SK-N-DZ (cell line): ENCODE data around the gene RFPL4AL1. TPM values are rescaled to one million over a fixed set of nuclear protein-coding genes. Genes with fewer than 3 reads are reported as not detected.
"Not testable (repeated sequence)": the region's sequence is repeated elsewhere in the genome, so short reads cannot be mapped to it uniquely, and the experiment has no call there.

ENCODE experiments used
- DNase-seq: peaks from one replicate; pipeline ENCODE4 v3.0.0-alpha.2; 2015; ENCODE audit warnings: low spot score
- polyA plus RNA-seq, 2 experiments: library from polyadenylated mRNA; depleted of rRNA; stranded (reverse); fragments of >200 nt; gene quantifications; 2 replicates each; pipeline ENCODE4 v1.2.3, GENCODE V29; 2014

RFPL4AL1 gene
- polyA plus RNA-seq (2014; cell fraction: cytosol; rRNA removed), result not detected in 2 replicates
- polyA plus RNA-seq (2014; cell fraction: nucleus; rRNA removed), result not detected in 2 replicates

DNA sequence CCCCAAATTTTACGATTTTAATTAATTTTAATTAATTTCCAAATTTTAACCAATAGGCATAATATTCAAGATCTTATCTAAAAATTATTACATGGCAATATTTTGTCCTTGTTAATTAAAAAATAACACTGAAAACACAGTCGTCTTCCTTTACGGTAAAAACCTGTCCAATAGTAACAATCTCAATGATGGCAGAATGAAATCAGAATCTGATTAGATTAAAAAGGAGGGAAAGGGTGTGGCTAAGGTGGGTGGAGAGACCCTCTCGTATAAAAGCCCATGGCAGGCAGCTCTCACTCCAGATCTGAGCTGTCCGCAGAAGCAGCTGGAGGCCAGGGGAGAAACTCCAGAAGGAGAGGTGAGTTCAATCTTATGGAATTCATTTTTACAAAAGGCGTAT is at the start of gene RFPL4AL1:
Gene RFPL4AL1, plus strand, starts transcription at position 301 of the 400 bp plus-strand sequence. CDS start 2,687 bp downstream, outside the sequence.
- not testable (repeated sequence) for DNase-seq

- DNase-seq, result no peak
These were observed 48.6 kb upstream of the RFPL4AL1 start for GRCh38 chr19:55720214-55720746.

DNA sequence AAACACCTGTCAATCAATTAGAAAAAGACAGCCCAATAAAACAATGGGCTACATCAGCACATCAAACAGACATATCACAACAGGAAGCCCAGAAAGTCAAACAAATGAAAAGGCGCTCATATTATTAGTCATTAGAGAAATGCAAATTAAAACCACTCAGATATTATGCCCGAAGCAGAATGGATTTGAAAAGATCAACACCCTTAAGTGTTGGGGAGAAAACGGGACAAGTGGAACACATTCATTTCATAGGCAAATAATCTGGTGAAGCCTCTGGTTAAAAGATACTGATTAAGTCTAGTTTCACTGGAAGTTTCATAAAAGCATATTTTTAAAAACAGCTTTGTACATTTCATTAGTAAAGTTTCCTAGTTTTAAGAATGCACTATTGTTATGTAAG is 48.1 kb upstream of the RFPL4AL1 start:
- no peak for DNase-seq

- no peak for DNase-seq
These were observed 45.4 kb upstream of the RFPL4AL1 start for GRCh38 chr19:55723491-55723890.

DNA sequence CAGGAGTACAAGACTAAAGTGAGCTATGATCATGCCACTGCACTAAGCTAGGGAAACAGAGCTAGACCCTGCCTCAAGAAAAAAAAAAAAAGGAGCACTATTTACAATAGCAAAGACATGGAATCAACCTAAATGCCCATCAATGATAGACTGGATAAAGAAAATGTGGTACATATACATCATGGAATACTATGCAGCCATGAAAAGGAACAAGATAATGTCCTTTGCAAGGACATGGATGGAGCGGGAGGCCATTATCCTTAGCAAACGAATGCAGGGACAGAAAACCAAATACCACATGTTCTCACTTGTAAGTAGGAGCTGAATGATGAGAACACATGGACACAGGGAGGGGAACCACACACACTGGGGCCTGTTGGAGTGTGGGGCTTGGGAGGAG is 38.5 kb upstream of the RFPL4AL1 start:
- DNase-seq, result not testable (repeated sequence)

GRCh38 chr19:55738302-55738701 is 30.6 kb upstream of the RFPL4AL1 start, which contains the start of gene NLRP9:
TSS of gene NLRP9 (minus strand) at chr19:55738402. CDS start at chr19:55738374, 28 bp downstream.
- DNase-seq, result no peak

DNA sequence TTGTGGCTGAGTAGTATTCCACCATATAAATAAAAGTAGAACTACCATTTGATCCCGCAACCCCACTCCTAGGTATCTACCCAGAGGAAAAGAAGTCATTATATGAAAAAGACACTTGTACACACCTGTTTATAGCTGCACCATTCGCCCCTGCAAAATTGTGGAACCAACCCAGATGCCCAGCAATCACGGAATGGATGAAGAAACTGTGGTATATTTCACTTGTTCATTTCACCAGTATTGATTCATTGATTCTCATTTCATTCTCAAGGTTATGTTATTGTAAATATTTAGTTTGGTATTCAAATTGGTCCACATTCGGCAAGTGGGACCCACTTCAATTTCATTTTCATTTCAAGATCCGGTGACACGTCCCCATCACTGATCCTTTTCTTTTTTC is 18.2 kb upstream of the RFPL4AL1 start:
- no peak for DNase-seq

- no peak for DNase-seq
These were observed 15.5 kb upstream of the RFPL4AL1 start for GRCh38 chr19:55753401-55753800.

DNA sequence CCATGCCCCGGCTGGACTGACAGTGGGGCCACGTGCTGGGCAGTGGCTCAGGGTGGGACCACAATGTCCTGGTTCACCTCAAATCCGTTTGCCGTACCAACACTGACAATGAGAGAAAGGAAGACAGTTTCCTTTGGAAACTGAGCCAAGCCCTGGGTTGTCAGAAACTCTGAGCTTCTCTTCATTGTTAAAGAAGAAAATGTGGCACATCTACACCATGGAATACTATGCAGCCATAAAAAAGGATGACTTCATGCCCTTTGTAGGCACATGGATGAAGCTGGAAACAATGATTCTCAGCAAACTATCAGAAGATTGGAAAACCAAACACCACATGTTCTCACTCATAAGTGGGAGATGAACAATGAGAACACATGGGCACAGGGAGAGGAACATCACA is 12.1 kb upstream of the RFPL4AL1 start:
- DNase-seq, result not testable (repeated sequence)

DNA sequence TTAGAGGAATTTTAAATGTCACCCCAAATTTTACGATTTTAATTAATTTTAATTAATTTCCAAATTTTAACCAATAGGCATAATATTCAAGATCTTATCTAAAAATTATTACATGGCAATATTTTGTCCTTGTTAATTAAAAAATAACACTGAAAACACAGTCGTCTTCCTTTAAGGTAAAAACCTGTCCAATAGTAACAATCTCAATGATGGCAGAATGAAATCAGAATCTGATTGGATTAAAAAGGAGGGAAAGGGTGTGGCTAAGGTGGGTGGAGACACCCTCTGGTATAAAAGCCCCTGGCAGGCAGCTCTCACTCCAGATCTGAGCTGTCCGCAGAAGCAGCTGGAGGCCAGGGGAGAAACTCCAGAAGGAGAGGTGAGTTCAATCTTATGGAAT is 10.1 kb upstream of the RFPL4AL1 start, which contains the start of gene RFPL4A:
Gene RFPL4A, plus strand, starts transcription at position 301 of the 400 bp plus-strand sequence. CDS start 2,704 bp downstream, outside the sequence.
- not testable (repeated sequence) for DNase-seq

DNA sequence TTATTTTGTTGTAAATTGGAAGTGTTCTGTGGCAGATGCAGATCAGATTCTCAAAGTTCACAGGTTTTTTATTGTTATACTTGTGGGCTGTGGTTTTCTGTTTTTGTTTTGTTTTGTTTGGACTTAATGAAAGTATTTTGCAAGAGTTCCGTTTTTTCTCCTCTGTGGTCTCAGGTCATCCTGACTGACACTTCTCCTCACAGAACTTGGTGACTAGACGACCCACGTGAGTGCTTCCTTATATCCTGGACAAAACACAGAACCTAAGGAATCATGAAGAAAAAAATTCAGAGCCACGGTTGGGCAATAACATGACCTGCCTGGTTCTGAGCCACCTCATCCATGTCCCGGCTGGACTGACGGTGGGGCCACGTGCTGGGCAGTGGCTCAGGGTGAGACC is 2.5 kb upstream of the RFPL4AL1 start:
- no peak for DNase-seq

DNA sequence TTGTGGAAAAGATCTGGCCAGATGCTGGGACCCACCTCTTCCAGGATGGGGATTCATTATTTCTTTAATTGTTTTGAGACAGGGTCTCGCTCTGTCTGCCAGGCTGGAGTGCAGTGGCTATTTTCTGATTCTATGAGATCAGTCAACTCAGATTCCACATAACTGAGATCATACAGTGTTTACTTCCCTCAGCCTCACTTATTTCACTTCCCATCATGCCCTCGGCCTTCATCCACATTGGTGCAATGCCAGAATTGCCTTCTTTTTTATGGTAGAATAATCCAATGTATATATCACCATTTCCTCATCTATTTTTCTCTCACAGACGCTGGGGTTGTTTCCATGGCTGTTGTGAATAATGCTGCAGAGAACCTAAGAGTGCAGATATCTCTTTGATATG is 714 bp downstream of the RFPL4AL1 start:
- DNase-seq, result not testable (repeated sequence)

DNA sequence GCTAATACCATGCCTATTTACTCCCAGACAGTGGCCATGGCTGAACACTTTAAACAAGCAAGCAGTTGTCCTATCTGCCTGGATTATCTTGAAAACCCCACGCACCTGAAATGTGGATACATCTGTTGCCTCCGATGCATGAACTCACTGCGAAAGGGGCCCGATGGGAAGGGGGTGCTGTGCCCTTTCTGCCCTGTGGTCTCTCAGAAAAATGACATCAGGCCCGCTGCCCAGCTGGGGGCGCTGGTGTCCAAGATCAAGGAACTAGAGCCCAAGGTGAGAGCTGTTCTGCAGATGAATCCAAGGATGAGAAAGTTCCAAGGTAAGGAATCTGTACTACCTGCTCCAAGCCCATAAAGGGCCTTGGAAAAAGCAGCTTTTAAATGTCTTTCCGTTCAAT is 8.6 kb downstream of the RFPL4AL1 start:
- no peak for DNase-seq

- no peak for DNase-seq
These were observed 9.4 kb downstream of the RFPL4AL1 start for GRCh38 chr19:55778331-55778730.

- DNase-seq, result no peak
These were observed 12.2 kb downstream of the RFPL4AL1 start for GRCh38 chr19:55781112-55781511.

DNA sequence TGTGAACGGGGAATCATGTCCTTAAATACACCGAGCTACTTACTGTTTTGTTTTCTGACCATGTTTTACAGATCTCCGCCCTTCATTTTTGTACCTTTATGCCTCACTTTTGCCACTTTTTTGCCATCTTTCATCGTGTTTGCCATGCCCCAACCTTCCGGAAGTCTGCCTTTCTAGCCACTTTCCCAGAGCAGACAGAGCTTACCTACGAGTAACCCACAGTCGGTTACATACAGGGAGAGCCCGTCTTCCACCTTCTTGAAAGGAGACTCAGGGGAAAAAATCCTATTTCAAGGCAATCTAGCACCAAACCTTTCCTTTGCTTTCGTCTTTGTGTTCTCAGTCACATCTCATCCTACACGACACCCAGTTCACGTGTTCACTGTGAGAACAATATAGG is 26.1 kb downstream of the RFPL4AL1 start:
- DNase-seq, result no peak

DNA sequence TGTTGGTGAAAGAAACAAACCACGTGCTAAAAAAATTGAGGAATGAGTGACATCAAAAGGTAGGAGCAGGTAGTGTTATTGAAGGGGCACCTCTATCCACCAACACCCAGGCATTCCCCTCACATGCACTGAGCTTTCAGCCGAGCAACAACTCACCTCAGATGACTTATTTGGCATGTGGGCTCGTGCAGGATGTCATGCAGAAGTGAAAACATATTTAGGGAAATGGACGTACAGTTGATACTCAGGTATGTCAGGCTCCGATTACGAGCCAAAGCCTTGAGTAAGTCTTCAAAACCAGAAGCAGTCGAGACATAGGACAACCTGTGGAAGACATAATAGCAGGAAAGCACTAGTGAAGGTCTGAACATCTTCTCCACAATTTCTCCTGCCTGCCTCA is 32.5 kb downstream of the RFPL4AL1 start:
- DNase-seq, result no peak

GRCh38 chr19:55802281-55802680 is 33.4 kb downstream of the RFPL4AL1 start:
- DNase-seq, result no peak

DNA sequence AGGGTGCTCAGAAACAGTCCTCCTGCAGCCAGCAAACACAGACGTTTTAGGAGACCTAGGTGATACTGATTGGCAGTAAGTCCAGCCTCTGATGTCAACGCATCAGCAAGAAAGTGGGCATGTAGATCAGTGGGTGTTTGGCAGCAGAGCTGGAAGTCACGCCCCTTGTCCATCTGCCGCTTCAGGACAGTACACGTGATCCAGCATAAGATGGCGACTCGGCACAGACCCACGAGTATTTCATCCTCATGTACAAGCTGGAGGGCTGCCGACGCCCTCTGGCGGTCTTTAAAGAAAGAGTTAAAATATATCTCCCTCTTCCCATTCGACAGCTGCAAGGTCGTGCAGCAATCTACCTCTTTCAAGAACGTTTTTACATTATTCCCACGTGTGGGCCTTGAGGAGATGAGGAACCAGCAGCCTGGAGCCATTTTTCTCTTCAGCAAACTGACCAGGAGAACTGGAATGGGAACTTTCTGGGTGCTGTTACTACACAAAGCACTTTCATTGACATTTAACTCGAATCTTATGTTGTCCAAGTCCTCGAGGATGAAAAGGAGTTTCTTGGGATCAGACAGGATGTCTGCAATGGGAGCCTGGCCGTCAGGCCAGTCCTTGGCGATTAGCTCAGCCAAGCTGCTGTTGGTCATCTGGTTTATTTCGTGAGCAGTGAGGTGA is 40.6 kb downstream of the RFPL4AL1 start:
- DNase-seq, result peak; percentile 67

- DNase-seq, result no peak
These were observed 42.4 kb downstream of the RFPL4AL1 start for GRCh38 chr19:55811340-55811739.

- no peak for DNase-seq
These were observed 43.5 kb downstream of the RFPL4AL1 start for GRCh38 chr19:55812449-55812848.

DNA sequence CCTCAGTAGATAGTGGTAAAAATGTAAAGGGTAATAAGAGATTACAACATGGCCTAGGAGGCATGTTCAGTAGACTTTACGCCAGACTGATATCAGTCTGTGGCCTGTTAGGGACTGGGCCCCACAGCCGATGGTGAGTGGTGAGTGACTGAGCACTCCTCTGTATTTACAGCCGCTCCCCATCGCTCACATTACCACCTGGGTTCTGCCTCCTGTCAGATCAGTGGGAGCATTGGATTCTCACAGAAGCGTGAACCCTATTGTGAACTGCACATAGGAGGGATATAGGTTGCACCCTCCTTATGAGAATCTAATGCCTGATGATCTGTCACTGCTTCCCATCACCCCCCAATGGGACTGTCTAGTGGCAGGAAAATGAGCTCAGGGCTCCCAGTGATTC is 45.0 kb downstream of the RFPL4AL1 start:
- no peak for DNase-seq

DNA sequence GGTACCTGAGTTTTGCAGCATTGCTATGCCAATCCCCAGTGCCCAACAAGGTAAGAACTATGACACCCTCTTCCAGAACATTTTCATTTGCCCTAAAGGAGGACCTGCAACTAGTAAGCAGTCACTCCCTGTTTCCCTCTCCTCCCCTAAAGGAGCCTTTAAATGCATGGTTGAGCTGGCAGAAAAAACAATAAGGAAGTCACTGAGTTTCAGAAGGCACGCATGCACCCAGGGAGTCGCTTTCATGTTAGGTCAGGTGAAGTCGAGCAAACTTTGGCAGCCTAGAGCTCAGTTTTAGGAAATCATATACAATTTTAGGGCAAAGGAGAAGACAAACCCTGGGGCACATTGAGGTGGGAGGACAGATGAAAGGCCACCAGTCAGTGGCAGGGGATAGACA is 51.1 kb downstream of the RFPL4AL1 start:
- DNase-seq, result no peak
